Activated CD8-positive, alpha-beta T cell treated with anti-CD3 and anti-CD28 coated beads for 36 hours (primary cell): ENCODE measurements around the gene AQP12B. TPM values are rescaled to one million over a fixed set of nuclear protein-coding genes. Genes with fewer than 3 reads are reported as not detected.

Source experiments
- ATAC-seq: fragments of 200-7000 bp; cut with Tn5 transposase; one replicate; pipeline ENCODE4 v1.10.0; 2021; ENCODE audit warnings: mild to moderate bottlenecking, moderate library complexity
- CTCF ChIA-PET: fragments of 350-600 bp; sonication (Branson Sonifier 250); formaldehyde crosslinking; loops from one replicate; lab custom pipeline; 2021; ENCODE audit warnings: antibody characterized with exemption; lab: Charles Lee
- POLR2A ChIA-PET: fragments of 350-600 bp; sonication (Branson Sonifier 250); formaldehyde crosslinking; loops from one replicate; lab custom pipeline; 2021; ENCODE audit warnings: antibody characterized with exemption; lab: Charles Lee
- DNase-seq: peaks from one replicate; pipeline ENCODE4 v3.0.0-alpha.2; 2020
- H3K27ac Mint-ChIP-seq: one replicate; pipeline ENCODE4 v1.8.0; 2021; ENCODE audit warnings: mild to moderate bottlenecking, mixed read lengths
- H3K27me3 Mint-ChIP-seq: one replicate; pipeline ENCODE4 v1.8.0; 2021; ENCODE audit warnings: mixed read lengths
- H3K36me3 Mint-ChIP-seq: one replicate; pipeline ENCODE4 v1.8.0; 2021; ENCODE audit warnings: low read depth, mixed read lengths
- H3K4me1 Mint-ChIP-seq: one replicate; pipeline ENCODE4 v1.8.0; 2021; ENCODE audit warnings: low read depth, mixed read lengths
- H3K4me3 Mint-ChIP-seq: one replicate; pipeline ENCODE4 v1.8.0; 2021; ENCODE audit warnings: mild to moderate bottlenecking, moderate library complexity, mixed read lengths
- H3K9me3 Mint-ChIP-seq: one replicate; pipeline ENCODE4 v1.8.0; 2021; ENCODE audit warnings: mixed read lengths
- intact Hi-C: fragments of 100-400 bp; cut with micrococcal nuclease; formaldehyde crosslinking; loops from one replicate; pipeline ENCODE4 v1.10.0; 2022
- total RNA-seq, 2 experiments: library from RNA; stranded (reverse); gene quantifications; one replicate each; pipeline ENCODE4 v1.2.3, GENCODE V29; 2021
- TF ChIP-seq, protein P1 (sequence below): fragments of 200-600 bp; IDR thresholded peaks from one replicate; pipeline ENCODE4 v1.8.0; 2022; ENCODE audit warnings: antibody characterized with exemption, mild to moderate bottlenecking

AQP12B gene
- total RNA-seq, 2 experiments from 2014 or later, result not detected

DNA sequence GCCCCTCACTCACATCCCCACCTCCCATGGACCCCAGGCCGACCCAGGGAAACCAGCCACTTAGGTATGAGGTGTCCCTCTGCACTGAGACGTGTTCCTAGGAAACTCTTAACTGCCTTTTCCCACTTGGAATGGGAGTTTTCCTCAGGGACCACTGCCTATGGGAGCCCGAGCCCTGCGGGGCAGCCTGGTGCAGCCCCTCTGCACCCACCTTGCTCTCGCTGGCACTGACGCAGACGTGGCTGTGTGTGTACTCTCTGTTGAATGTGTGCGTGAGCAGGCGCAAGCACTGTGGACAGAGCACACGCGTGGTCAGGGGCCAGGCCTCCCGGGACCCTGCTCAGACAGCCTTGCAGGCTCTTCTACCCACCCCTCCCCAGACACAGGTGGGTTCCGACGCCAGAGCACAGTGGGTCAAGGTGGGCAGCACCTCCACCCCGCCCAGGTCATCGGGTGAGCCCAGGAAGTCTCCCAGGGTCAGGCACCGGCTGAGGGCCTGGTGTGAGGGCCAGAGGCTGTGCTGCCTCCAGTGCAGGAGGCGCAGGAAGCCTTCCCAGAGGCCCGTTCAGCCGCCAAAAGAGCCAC lies 39.0 kb upstream of the AQP12B start:
- H3K9me3 Mint-ChIP-seq, result no peaks in the 10 kb centered on the region
- TF ChIP-seq, protein P1, sequence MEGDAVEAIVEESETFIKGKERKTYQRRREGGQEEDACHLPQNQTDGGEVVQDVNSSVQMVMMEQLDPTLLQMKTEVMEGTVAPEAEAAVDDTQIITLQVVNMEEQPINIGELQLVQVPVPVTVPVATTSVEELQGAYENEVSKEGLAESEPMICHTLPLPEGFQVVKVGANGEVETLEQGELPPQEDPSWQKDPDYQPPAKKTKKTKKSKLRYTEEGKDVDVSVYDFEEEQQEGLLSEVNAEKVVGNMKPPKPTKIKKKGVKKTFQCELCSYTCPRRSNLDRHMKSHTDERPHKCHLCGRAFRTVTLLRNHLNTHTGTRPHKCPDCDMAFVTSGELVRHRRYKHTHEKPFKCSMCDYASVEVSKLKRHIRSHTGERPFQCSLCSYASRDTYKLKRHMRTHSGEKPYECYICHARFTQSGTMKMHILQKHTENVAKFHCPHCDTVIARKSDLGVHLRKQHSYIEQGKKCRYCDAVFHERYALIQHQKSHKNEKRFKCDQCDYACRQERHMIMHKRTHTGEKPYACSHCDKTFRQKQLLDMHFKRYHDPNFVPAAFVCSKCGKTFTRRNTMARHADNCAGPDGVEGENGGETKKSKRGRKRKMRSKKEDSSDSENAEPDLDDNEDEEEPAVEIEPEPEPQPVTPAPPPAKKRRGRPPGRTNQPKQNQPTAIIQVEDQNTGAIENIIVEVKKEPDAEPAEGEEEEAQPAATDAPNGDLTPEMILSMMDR, result no peak
- no peak overlapping the region for H3K4me3 Mint-ChIP-seq
- intact Hi-C loops, result no loop called here
- no peak for DNase-seq
- H3K27me3 Mint-ChIP-seq, result no peaks in the 10 kb centered on the region
- ATAC-seq, result no peak
- no peaks in the 10 kb centered on the region for H3K4me1 Mint-ChIP-seq
- ChIA-PET CTCF (no interaction called here), POLR2A (no interaction called here)
- no peaks in the 10 kb centered on the region for H3K36me3 Mint-ChIP-seq
- no peak overlapping the region for H3K27ac Mint-ChIP-seq

GRCh38 chr2:240720686-240721595 lies 38.3 kb upstream of the AQP12B start:
- DNase-seq (no peak), ATAC-seq (no peak)
- POLR2A ChIA-PET, result no interaction called here
- H3K4me3 Mint-ChIP-seq, result no peak overlapping the region
- H3K27ac Mint-ChIP-seq, result no peak overlapping the region
- intact Hi-C loops, result no loop called here
- H3K9me3 Mint-ChIP-seq, result no peaks in the 10 kb centered on the region
- H3K27me3 Mint-ChIP-seq, result no peaks in the 10 kb centered on the region
- CTCF ChIA-PET, result no interaction called here
- no peaks in the 10 kb centered on the region for H3K36me3 Mint-ChIP-seq
- TF ChIP-seq, protein P1, result no peak
- H3K4me1 Mint-ChIP-seq, result no peaks in the 10 kb centered on the region

DNA sequence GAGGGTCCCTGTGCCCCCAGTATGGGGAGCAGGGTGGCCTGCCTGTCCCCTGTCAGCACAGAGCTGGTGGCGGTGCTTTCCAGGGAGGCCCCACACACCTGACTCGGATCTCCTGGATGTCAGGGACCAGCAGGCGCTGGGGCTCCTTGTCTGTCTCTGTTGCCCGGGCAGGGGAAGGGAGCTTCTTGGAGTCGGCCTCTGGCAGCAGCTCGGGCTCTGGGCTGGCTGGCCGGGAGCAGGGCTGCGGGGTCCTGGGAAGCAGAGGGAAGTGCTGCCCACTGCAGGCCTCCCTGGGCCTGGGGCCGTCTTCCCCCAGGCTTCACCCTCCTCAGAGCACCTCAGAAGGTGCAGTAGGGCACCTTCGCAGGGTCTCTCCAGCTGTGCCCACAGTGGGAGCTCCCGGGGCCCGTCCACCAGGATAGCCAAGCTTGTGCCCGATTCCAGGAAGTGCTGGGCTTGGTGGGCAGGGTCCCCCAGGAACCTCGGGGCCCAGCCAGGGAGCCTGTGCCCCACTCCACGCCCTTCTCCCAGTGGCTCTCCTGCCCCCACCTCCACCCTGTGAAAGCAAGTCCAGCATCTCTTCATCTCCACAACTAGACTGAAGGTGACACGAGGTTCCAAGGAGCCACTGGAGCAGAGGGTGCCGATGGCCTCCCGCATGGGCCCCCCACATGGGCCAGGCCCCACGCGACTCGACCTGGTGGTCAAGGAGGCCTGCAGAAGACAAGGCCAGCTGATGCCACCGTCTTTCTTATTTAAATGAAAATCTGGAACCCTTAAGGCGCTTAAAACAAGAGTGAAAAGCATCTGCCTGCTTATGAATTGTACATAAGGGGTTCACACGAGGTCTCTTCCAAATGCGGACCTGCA lies 37.2 kb upstream of the AQP12B start:
- intact Hi-C loops, result no loop called here

DNA sequence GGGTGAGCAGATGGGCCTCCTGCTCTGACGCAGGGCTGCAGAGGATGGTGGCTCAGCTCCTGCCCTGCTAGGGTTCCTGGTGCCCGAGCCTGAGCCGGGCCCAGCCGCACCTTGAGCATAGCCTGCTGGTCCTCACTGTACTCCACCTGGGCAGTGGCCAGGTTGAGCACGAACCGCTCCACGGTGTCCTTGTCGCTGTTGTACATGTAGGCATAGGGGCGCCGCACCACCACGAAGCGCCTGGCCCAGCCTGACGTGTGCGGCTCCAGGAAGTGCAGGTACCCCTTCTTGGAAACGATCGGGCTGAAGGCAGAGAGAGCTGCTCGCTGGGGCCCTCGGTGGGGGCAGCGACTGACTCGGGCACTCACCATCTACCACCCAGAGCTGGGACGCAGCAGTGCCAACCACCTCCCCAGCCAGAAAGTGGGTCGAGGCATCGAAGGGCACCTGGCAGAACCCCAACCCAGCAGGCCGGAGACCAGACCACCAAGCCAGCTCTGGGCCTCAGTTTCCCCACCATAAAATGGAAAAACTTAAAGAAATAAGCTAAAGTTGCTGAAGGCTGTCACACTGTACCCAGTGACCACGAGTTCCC lies 36.3 kb upstream of the AQP12B start:
- intact Hi-C loops, result no loop called here
- Mint-ChIP-seq H3K36me3 (no peaks in the 10 kb centered on the region), H3K9me3 (no peaks in the 10 kb centered on the region), H3K27me3 (no peaks in the 10 kb centered on the region), H3K27ac (no peak overlapping the region), H3K4me3 (no peak overlapping the region), H3K4me1 (no peaks in the 10 kb centered on the region)
- ChIA-PET POLR2A (no interaction called here), CTCF (no interaction called here)
- no peak for DNase-seq
- TF ChIP-seq, protein P1, result no peak
- ATAC-seq, result no peak

More for the DNA sequence above, 37.2 kb upstream of the AQP12B start:
- Mint-ChIP-seq H3K36me3 (no peaks in the 10 kb centered on the region), H3K27me3 (no peaks in the 10 kb centered on the region), H3K4me3 (no peak overlapping the region), H3K4me1 (no peaks in the 10 kb centered on the region), H3K27ac (no peak overlapping the region), H3K9me3 (no peaks in the 10 kb centered on the region)
- POLR2A ChIA-PET, result no interaction called here
- CTCF ChIA-PET, result no interaction called here
- ATAC-seq, result no peak
- TF ChIP-seq, protein P1, result no peak
- no peak for DNase-seq
